OCI-LY3 (cell line): ENCODE data around the gene GNB5.

ENCODE experiments used
- H2AFZ ChIP-seq: fragments of 200-600, 300-600 bp; shearing (Covaris generic); 2 replicates; pipeline ENCODE4 v1.6.0; 2014; ENCODE audit warnings: antibody characterized with exemption, low read depth, low read length
- H3K27ac ChIP-seq: fragments of 200-600, 300-600 bp; sonication (generic); 2 replicates; pipeline ENCODE4 v1.5.1; 2014; ENCODE audit warnings: mild to moderate bottlenecking, low read length, moderate library complexity, mixed read lengths
- H3K27me3 ChIP-seq: fragments of 200-600, 300-600 bp; sonication (generic); 2 replicates; pipeline ENCODE4 v1.6.1; 2014; ENCODE audit warnings: low read depth, low read length, mixed read lengths
- H3K36me3 ChIP-seq: fragments of 200-600, 300-600 bp; sonication (generic); replicated peaks from 2 replicates; pipeline ENCODE3; 2014; ENCODE audit warnings: low read depth, low read length, mixed read lengths
- H3K4me1 ChIP-seq: fragments of 300-600, 200-600 bp; sonication (generic); 2 replicates; pipeline ENCODE4 v1.6.1; 2014; ENCODE audit warnings: low read length, mixed read lengths
- H3K4me2 ChIP-seq: fragments of 200-600, 300-600 bp; sonication (generic); 2 replicates; pipeline ENCODE4 v1.6.1; 2014; ENCODE audit warnings: low read length, mixed read lengths
- H3K4me3 ChIP-seq: fragments of 300-600, 200-600 bp; sonication (generic); 2 replicates; pipeline ENCODE4 v1.5.1; 2014; ENCODE audit warnings: antibody characterized with exemption, mild to moderate bottlenecking, low read length, moderate library complexity
- H3K79me2 ChIP-seq: fragments of 300-600, 200-600 bp; shearing (Covaris generic); 2 replicates; pipeline ENCODE4 v1.6.1; 2014; ENCODE audit warnings: mild to moderate bottlenecking, low read length, mixed read lengths
- H3K9ac ChIP-seq: fragments of 300-600, 200-600 bp; shearing (Covaris generic); 2 replicates; pipeline ENCODE4 v1.6.0; 2014; ENCODE audit warnings: mild to moderate bottlenecking, low read length, moderate library complexity
- H3K9me3 ChIP-seq: fragments of 200-600, 300-600 bp; shearing (Covaris generic); 2 replicates; pipeline ENCODE4 v1.6.1; 2014; ENCODE audit warnings: low read length, mixed read lengths; ENCODE audit not compliant: insufficient read depth
- H4K20me1 ChIP-seq: fragments of 200-600, 300-600 bp; sonication (generic); 2 replicates; pipeline ENCODE4 v1.6.1; 2016; ENCODE audit warnings: low read length, mixed read lengths; ENCODE audit not compliant: insufficient read depth
- CTCF ChIP-seq: fragments of 200-600, 300-600 bp; sonication (generic); IDR thresholded peaks from 2 replicates; pipeline ENCODE4 v1.5.1; 2014; ENCODE audit warnings: antibody characterized with exemption, low read length, low read depth
- EZH2phosphoT487 ChIP-seq: fragments of 200-600 bp; shearing (Covaris generic); IDR thresholded peaks from 2 replicates; pipeline ENCODE4 v1.6.1; 2018; ENCODE audit warnings: antibody characterized with exemption, mixed run types, low read depth

Gene GNB5

GRCh38 chr15:52200831-52201365 is 9.7 kb upstream of the GNB5 start:
- no peak overlapping the region for H3K4me3 ChIP-seq
- H3K36me3 ChIP-seq: no peaks in the 10 kb centered on the region
- TF ChIP-seq CTCF: no peak
- H3K79me2 ChIP-seq: no peaks in the 10 kb centered on the region
- no peaks in the 10 kb centered on the region for H3K27me3 ChIP-seq
- H4K20me1 ChIP-seq: no peaks in the 10 kb centered on the region
- no peaks in the 10 kb centered on the region for H3K9me3 ChIP-seq
- H3K9ac ChIP-seq: no peak overlapping the region
- H3K4me2 ChIP-seq: no peak overlapping the region
- H2AFZ ChIP-seq: no peak overlapping the region
- H3K27ac ChIP-seq: no peak overlapping the region
- H3K4me1 ChIP-seq: no peaks in the 10 kb centered on the region

GRCh38 chr15:52199271-52199670 is 8.1 kb upstream of the GNB5 start:
- no peak overlapping the region for H3K9ac ChIP-seq
- no peaks in the 10 kb centered on the region for H3K36me3 ChIP-seq
- H3K79me2 ChIP-seq: no peaks in the 10 kb centered on the region
- no peak overlapping the region for H3K4me3 ChIP-seq
- no peak overlapping the region for H2AFZ ChIP-seq
- H3K27ac ChIP-seq: no peak overlapping the region
- no peaks in the 10 kb centered on the region for H4K20me1 ChIP-seq
- H3K9me3 ChIP-seq: no peaks in the 10 kb centered on the region
- no peaks in the 10 kb centered on the region for H3K4me1 ChIP-seq
- TF ChIP-seq EZH2phosphoT487 (no peak), CTCF (no peak)
- H3K27me3 ChIP-seq: no peaks in the 10 kb centered on the region
- no peak overlapping the region for H3K4me2 ChIP-seq

GRCh38 chr15:52196891-52197290 is 5.7 kb upstream of the GNB5 start:
- no peak for TF ChIP-seq CTCF
- no peak for TF ChIP-seq EZH2phosphoT487
- Histone ChIP-seq H3K4me2 (no peak overlapping the region), H2AFZ (no peak overlapping the region), H3K36me3 (no peaks in the 10 kb centered on the region), H3K4me1 (no peaks in the 10 kb centered on the region), H3K9ac (no peak overlapping the region), H3K27ac (no peak overlapping the region), H3K79me2 (no peaks in the 10 kb centered on the region), H4K20me1 (no peaks in the 10 kb centered on the region), H3K27me3 (no peaks in the 10 kb centered on the region), H3K9me3 (no peaks in the 10 kb centered on the region), H3K4me3 (no peak overlapping the region)

- Histone ChIP-seq H3K4me2 (no peak overlapping the region), H2AFZ (no peak overlapping the region), H3K36me3 (no peaks in the 10 kb centered on the region)
These were observed 2.6 kb upstream of the GNB5 start for GRCh38 chr15:52193791-52194190.

More at GRCh38 chr15:52193791-52194190, 2.6 kb upstream of the GNB5 start:
- no peak for TF ChIP-seq EZH2phosphoT487
- TF ChIP-seq CTCF: no peak
- Histone ChIP-seq H3K79me2 (no peaks in the 10 kb centered on the region), H3K9ac (no peak overlapping the region), H3K4me3 (no peak overlapping the region), H3K27ac (no peak overlapping the region), H3K27me3 (no peaks in the 10 kb centered on the region), H4K20me1 (no peaks in the 10 kb centered on the region), H3K4me1 (no peaks in the 10 kb centered on the region), H3K9me3 (no peaks in the 10 kb centered on the region)
